Activated CD4-positive, alpha-beta T cell treated with anti-CD3 and anti-CD28 coated beads, Interleukin-2, Interleukin-6, amounts not matched to agents 100 ng/mL and 50 ng/mL, durations not matched to agents 16 hours and 8 hours (primary cell): ENCODE results near the gene IARS1.

ENCODE experiments used
- DNase-seq: peaks from one replicate; pipeline ENCODE4 v3.0.0-alpha.2; 2020

The IARS1 gene

DNA sequence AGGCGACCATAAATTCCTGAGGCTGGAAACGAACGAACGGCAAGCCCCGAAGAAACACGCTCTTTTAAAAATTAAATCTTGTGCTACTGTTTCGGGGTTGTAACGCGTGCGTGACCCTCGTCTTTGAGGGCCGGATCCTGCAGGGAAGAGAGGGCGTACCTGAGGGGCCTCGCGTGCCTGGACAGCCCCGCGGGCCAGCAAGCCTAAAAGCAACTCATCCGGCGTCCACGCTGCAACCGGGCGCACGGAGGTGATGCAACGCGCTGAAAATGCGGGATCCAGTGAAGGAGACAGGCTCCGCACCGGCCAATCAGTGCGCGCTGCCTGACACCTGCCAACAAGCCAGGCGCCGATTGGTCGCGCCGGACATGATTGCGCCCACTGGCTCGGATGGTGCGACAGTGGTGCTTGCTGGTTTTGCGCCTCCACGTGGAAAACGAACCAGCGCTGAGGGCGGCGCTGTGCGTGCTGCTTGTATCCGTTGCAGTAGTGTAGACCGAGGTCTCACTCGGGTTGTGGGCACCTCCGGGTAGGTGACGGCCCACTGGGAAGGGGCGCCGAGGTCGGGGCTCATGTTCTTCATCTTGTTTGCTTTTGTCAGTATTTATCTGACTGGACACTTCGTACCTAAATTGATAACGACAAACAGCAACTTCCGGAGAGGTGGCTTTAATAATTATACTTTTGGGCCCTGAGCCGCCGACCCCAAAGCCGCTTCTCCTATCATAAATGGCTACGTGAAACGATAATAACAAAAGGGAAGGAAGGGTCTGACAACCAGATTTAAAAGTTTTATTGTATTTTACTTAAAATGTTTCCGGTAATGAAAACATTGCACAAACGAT, at the start of gene IARS1:
Gene IARS1, minus strand, starts transcription at position 246 of the 845 bp plus-strand sequence. CDS start 4,278 bp downstream, outside the sequence.
- DNase-seq: peak; percentile 100

DNA sequence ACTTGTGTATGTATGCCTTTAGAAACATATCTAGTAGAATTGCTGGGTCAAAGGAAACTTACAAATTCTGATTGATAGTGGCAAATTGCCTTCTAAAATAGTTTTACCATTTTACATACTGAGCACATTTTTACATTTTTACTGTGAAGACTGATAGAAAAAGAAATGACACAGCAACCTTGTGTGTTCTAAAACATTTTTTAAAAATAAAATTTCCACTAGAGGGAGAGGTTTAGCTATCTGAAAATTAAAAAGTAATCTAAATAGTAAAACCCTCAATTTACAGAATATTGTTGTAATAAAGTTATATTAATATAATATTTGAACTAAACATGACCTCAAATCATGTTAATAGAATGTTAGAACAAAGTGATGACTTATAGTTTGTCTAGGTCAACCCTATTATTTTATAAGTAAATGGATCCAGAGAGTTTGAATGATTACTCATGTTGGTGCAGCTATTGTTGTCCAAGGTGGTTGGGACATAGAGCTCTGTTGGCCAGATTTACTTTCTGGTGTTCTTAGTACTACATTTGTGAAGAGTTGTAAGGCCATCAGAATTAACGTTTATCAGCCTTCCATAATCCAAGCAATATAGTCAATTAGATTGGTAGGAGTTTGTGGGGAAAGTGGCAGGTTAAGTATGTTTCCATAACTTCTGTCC, 49.5 kb upstream of the IARS1 start:
- DNase-seq: no peak

DNA sequence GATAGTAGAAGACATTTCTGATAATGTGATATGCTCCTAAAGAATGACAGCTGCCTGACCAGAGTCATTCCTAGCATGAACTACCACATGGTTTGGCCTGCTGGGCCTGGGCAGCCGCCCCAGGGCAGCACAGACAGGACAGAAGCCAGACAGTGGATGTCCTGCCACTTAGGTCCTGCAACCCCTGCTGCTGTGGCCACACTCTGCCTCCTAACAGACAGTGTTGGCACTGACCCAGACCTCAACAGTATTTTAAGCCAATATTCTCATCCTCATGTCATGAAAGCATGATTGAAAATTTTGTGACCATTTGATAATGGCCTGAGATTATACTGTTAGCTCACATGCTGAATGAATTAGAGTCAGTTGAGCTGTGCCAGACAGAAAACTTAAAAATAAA, 48.1 kb upstream of the IARS1 start:
- DNase-seq: no peak

DNA sequence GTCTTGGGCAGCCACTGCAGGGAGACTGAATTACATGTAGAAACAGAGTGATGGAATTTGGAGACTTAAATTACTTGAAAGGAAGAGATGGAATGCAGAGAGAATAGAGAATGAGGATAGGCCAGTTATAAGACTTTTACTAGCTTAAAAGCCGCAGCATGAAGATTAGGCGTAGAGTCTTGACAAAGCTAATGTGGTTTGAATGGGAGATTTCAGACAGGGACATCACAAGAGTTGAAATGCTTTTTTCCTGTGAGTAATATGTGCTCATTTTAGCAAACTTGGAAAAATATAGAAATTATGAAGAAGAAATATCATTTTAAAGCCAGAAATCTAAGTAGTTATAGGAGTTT, 39.8 kb upstream of the IARS1 start:
- no peak for DNase-seq

DNA sequence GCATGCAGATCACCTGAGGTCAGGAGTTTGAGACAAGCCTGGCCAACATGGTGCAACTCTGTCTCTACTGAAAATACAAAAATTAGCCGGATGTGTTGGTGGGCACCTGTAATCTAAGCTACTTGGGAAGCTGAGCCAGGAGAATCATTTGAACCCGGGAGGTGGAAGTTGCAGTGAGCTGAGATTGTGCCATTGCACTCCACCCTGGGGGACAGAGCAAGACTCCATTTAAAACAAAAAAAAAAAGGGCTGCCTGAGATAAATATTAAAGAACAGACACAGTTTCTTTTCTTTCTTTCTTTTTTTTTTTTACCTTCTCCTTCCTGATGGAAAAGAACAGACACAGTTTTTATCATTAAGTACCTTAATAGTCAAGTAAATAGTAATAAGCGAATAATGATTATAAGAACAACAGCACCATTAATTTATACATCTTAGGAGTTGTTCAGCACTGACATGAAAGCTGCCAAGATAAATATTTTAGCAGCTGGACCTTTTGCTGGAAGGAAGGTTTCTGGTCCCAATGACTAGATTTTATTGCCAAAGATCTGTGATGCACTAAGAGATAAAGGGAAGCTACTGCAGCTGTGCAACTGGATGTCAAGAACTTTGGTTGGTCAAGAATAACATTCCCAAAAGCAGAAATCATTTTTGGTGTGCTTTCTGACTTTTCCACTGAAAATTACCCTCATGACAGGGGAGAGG, 39.2 kb upstream of the IARS1 start:
- no peak for DNase-seq

DNA sequence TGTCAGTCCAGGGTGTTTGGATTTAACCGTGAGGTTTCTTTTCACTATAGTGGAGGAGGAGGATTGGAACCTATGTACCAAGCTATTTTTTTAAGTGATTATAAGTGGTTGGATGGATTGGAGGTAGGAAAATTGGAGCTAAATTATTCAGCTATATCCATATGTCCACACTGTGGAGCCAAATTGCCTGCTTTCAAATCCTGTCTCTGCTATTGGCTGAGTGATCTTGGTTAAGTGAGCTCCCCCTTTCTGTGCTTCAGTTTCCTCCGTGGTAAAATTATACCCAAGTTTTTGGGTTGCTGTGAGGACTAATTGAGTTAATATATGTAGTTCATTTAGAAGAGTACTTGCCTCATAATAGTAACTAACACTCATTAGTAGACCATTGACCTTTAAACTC, 34.7 kb upstream of the IARS1 start:
- peak; percentile 15 for DNase-seq

DNA sequence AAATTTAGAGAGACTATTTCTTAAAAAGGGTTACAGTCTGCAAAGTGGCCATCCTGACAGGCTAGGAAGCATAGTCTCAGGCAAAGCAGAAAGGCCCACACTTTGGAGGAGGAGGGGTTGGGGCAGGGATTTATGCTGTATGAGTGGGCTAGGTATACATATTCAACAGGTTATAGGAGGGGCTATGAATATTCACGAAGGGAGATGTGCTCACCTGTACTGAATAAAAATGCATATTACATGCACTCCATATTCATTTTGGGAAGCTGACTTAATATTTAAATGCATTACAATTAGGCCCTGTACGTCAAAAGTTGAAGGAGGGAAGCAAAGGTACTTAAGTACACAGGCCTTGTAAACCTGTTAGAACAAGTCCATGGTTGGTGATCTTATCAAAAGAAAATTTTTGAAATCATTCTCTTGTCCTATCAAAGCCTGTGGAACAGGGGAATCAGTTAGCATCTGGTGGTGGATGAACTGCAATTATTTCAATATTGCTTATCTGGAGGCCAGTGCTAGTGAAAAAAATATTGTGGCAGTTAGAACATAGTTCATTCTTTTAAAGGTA, 33.9 kb upstream of the IARS1 start:
- no peak for DNase-seq

DNA sequence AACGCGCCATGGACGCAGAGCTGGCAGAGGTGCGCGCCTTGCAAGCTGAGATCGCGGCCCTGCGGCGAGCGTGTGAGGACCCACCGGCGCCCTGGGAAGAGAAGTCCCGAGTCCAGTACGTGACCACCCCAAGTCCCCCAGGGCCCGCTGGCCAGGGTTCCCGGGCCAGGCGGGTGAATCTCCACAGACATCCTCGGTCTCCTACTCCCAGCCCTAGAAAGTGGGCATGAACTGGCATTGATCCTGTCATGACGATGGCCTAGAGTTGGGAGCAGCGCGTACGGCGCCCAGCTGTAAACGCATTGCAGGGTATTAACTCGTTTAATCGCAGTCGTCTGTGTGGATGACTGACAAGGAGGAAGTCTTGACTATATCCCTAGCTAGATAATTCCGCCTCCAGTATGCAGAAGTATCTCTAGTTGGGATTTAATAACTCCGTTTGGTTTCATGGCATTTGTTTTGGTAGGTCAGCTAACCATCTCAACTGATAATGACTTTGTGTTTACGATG, 32.5 kb upstream of the IARS1 start:
- DNase-seq: no peak

DNA sequence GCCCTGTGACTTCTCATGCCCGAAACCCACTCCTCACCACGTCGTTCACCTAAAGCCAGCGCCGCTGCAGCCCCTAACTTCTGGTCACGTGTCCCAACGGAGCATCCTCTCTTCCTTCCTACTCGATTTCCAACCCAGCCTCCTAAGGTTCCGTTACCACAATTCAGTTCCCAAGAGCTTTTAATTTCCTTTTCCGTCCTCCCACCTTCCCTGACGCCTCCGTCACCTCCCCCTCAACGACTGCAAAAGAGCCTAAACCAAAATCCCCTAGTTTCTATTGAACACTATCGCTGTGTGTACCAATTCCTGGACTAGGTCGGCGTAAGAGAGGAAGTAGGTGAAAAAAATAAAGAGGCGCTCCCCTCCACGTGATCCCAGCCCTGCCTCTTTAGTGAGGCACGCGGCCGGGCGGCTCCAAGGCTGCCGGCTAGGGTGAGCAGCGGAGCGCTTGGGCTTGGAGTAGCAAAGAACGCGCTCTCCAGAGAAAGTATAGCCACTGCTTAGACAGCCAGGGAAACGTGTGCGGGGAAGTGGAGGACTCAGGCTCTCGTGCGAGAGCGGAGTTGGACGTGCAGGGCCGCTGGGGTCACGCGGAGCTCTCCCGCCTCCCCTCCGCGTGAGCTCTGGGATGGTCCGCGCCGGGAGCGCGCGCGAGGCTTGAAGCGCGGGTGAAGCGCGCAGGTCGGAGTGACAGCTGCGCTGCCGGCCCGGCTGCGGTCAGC, 31.9 kb upstream of the IARS1 start, which contains the start of the genes CENPP and NOL8:
Gene CENPP, plus strand, starts transcription at position 685 of the 722 bp plus-strand sequence.
Gene NOL8, minus strand, starts transcription at position 82 of the 722 bp plus-strand sequence. CDS start 1,189 bp downstream, outside the sequence.
- DNase-seq: peak; percentile 89

DNA sequence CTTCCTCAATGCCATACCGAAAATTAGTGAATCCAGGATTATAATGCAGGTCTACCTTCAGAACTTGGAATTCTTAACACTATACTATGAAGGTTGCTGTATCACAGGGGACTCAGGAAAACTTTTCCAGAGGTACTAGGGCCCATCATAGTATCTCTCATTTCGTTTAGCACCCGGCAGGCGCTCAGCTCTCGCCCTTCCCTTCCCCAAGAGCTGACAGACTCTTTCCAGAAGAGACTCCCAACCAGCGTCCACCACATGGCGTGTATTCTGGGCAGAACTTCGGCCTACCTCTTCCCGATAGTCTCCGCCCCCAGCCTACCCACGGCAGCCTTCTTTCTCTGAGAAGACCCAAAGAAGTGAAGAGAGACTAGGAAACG, 31.4 kb upstream of the IARS1 start:
- DNase-seq: no peak

DNA sequence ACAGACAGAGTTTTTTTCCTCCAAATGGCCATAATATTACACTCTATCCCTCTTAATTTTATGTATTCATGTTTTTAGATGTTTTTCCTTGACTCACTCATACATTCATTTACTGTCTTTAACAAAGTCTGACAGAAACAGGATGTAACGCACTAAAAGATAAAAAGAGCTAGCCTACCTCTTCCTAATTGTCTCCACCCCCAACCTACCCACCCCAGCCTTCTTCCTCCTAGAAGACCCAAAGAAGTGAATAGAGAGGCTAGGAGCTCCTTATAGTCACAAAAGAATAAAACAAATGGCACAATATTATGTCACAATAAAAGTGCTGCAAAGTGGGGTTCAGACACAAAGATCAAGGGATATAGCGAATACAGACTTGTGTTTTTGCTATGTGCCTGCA, 30.9 kb upstream of the IARS1 start:
- peak; percentile 15 for DNase-seq

DNA sequence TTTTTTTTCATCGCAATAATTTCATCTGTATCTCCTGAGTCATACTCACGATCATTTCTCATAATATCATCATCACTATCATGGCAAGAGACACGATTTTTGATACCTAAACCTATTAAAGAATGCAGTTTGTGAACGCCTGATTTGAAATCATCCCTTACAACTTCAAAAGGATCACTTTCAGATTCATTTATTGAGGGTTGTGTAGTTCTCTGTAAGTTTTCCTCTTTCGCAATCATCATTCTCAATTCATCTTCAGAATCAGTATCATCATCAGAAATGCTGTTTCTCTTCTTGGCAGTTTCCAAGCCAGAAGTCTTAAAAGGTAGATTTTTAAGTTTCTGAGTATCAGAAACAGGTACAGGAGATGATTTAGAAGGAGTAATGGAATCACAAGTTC, 22.0 kb upstream of the IARS1 start:
- DNase-seq: peak; percentile 21

DNA sequence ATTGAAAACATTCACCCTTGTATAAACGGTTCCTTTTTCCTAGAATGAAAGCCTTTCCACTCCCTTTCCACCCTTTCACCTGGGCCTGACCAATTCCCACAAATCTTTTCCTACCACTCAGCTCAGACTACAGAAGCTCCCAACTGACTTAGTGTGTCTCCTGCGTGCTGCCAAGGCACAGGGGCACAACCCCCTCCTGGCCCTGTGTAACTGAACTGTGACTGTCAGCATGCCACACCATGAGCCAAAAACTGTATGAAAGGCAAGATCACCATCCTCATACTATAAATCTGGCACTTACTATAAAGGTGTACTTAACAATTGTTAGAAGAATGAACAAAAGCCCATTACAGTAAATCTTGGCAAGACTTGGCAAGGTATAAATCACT, 20.1 kb upstream of the IARS1 start:
- DNase-seq: no peak

DNA sequence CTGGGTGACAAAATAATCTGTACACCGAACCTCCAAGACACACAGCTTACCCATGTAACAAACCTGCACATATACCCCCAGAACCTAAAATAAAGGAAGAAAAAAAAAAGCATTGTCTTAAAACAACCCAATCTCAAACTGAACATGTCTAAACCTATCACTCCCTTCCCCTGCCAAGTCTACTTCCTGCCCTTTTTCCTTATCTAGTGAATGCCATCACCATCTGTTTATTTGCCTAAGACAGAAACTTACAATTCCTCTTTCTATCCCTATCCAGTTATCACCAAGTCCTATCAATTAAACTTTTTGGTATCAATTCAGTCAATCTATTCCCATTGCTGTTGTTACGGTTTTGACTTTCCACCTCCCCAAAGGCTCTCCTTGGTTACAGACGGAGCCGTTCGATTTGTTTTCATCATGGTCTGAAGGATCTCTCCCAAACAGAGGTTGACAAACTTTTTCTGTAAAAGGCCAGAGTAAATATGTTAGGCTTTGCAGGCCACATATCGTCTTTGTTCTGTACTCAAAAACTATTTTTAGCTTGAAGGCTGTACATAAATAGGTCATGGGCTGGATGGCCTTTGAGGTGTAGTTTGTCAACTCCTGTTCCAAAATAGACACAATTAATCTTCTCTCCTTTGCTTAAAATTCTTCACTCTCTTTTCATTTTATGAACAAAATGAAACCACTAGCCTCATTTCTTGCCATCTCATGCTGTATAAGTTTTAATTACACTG, 19.6 kb upstream of the IARS1 start:
- no peak for DNase-seq

DNA sequence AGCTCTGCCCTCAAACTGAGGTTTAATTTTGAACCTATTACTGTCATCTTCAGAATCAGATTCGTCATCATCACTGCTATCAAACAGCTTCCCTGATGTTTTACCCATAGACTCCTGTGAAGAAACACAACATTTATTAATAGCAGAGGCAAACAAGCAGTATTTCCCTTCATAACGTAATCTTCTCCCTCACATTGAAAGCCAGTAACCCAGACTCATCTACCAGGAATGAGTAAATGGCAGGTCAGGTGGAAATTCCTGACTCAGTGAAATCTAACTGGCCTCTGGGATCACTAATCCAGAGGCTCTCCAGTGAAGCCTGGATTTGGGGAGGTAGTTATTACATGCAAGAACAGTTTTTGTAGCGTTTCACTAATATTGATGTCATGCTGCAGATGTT, 17.1 kb upstream of the IARS1 start:
- DNase-seq: no peak

DNA sequence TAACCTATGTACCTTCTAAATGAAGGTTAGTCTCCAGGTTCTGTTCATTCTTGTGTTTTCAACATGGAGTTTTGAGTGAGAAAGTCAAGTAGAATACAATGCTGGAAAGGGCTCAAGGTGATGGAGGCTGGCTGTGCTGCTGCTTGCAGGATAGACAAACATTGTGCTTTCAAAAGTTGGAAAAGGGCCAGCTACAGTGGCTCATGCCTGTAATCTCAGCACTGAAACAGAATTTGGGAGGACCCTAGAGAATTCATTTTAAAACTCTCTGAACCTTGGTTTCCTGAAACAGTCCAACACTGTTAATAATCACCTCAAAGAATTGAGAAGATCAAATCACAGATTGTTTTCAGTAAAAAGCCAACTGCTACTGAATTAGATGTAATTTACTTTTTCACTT, 15.4 kb upstream of the IARS1 start:
- no peak for DNase-seq

DNA sequence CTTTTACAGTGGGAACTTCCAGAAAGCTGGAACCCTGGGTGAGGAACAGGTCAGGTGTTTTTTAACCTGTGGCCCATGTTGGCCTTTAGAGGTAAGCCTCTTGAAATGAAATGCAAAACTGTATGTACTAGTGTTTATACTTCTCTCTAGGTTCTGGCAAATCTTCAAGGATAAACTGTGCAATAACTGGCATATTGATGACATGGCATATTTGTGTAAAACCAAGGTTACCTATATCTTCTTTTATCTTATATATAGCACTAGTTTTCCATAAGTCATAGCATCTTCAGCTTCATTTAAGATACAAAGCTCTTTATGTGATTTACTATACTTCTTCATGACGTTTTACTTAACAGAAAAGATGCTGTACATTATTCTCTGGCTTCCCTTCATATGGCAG, 7.4 kb upstream of the IARS1 start:
- DNase-seq: no peak

DNA sequence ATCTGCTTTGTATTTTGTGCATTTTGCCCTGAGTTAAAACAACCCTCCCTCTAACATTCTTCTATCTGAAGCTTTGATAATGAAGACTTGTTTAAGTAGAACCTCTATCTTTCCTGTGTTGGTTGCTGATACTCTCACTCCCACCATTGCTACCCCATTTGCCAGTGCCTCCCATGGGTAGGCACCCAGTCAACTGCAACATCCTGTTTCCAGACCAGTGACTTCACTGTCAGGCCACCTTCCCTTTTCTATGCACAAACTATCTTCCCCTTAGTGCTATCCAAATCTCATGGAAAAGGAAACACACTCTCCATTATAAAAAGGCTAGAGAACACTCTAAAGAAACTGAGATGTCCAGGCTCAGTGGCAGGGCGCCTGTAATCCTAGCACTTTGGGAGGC, 5.6 kb upstream of the IARS1 start:
- DNase-seq: no peak

DNA sequence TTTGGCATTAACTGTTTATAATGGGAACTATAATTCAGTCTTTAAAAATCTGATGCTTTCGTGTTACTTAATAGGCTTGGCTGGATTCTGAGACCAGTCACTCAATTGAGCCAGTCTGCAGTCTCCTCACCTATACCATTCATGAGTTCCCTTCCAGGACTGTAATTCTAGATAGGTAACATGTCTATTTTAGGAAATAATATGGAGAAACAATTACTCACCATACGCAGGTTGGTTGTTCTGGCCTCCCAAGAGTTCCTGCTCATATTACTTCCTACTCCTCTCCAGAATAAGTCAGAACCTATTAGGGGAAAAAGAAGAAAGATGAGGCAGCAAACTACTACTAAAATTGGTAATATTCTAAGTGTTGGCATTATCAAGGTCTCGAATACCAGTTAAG, 4.5 kb upstream of the IARS1 start:
- no peak for DNase-seq

DNA sequence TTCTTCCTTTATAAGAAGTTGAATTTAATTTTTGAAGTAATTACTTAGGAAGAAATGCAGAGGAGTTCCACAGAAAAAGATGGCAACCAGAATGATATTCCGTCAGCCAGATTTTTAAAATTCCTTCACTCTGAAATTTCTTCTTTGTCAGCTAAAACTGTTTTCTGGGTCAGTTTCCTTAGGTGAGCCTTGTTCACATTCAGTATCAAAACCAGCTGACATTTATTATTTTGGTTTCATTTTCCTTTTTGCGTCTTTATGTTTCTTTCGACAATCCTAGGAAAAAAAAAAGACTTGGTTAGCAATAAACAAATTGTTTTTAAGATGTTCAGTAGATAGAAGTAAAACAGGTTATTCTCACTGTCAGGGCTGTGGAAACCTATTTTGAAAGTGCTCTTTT, 4.1 kb upstream of the IARS1 start:
- no peak for DNase-seq

DNA sequence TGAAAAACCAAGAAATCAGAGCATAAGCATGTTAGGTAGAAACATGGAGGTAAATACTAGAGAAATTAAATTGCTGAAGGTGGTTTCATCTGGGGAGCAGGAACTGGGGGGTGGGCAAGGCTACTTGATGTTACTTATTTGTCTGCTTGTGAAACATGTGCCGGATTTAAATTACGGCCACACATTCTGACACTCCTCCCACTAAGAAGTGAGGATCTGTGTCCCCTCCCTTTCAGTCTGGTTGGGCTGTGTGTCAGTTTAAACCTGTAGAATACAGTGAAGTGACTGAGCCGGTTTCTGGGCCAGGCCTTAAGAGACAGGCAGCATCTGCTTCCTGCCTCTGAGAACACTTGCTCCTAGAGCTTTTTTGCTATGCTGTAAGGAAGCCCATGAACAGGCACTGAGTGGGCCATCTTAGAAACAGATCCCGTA, 2.3 kb upstream of the IARS1 start:
- DNase-seq: no peak
